Measurements from ENCODE around the gene MAP4K2.
"Not testable (repeated sequence)": the region's sequence is repeated elsewhere in the genome, so short reads cannot be mapped to it uniquely, and the experiment has no call there.

MAP4K2 gene

GRCh38 chr11:64803158-64803845, at the start of gene MAP4K2:
Gene MAP4K2 (minus strand): TSS chr11:64803214. CDS start chr11:64803149, 65 bp downstream.
- peak; percentile 84 for DNase-seq

GRCh38 chr11:64851831-64852351, 48.9 kb upstream of the MAP4K2 start:
- DNase-seq: no peak

GRCh38 chr11:64850979-64851567, 48.1 kb upstream of the MAP4K2 start:
- peak; percentile 56 for DNase-seq

- no peak for DNase-seq
Measured at GRCh38 chr11:64849598-64850356, 46.8 kb upstream of the MAP4K2 start.

GRCh38 chr11:64848826-64849597, 46.0 kb upstream of the MAP4K2 start:
- DNase-seq: no peak

- DNase-seq: no peak
Measured at GRCh38 chr11:64848214-64848825, 45.3 kb upstream of the MAP4K2 start.

- DNase-seq: peak; percentile 94
Measured at GRCh38 chr11:64846998-64847666, 44.1 kb upstream of the MAP4K2 start.

- DNase-seq: not testable (repeated sequence)
Measured at GRCh38 chr11:64845776-64846129, 42.7 kb upstream of the MAP4K2 start.

GRCh38 chr11:64845129-64845775, 42.2 kb upstream of the MAP4K2 start:
- no peak for DNase-seq

- peak; percentile 65 for DNase-seq
Measured at GRCh38 chr11:64844330-64845128, 41.5 kb upstream of the MAP4K2 start, which contains the start of gene CDC42BPG. Gene CDC42BPG (minus strand): TSS chr11:64844653. CDS start chr11:64844569, 84 bp downstream.

GRCh38 chr11:64843686-64844329, 40.8 kb upstream of the MAP4K2 start:
- DNase-seq: no peak

- DNase-seq: no peak
Measured at GRCh38 chr11:64842851-64843685, 40.1 kb upstream of the MAP4K2 start.

GRCh38 chr11:64842366-64842759, 39.3 kb upstream of the MAP4K2 start:
- no peak for DNase-seq

GRCh38 chr11:64841592-64842365, 38.8 kb upstream of the MAP4K2 start:
- DNase-seq: no peak

GRCh38 chr11:64839887-64840782, 37.1 kb upstream of the MAP4K2 start:
- no peak for DNase-seq

GRCh38 chr11:64839335-64839734, 36.3 kb upstream of the MAP4K2 start:
- DNase-seq: no peak

All from stimulated activated CD4-positive, alpha-beta T cell treated with anti-CD3 and anti-CD28 coated beads, Interleukin-4, amount 100 ng/mL, for 24 hours (primary cell).